Measurements from ENCODE around the gene CCL3. TPM values are rescaled to one million over a fixed set of nuclear protein-coding genes. Genes with fewer than 3 reads are reported as not detected.

The CCL3 gene
- polyA plus RNA-seq, 1 of the 3 experiments (the other 2 are of a cell fraction) = not detected

GRCh38 chr17:36048066-36048465 is 41.9 kb downstream of the CCL3 start (continued):
- TF ChIP-seq USF2 (IDR thresholded peaks at IDR 0.05; ENCODE audit: borderline replicate concordance, low read depth, low read length) = no peak
- no peak for TF ChIP-seq TEAD4 (IDR thresholded peaks at IDR 0.05; ENCODE audit: borderline replicate concordance, insufficient read depth)

Small RNAs within 50 kb of the gene (small RNA-seq; reads per million reads assigned to genes)
- gene RN7SL301P = 0 reads per million in 7 experiments

Other genes with a start within 250 kb of the CCL3 start
- not detected in 2 replicates for gene HEATR9, start 221.3 kb downstream of the CCL3 start, polyA plus RNA-seq (2012; rRNA removed)
- gene CCL5, start 209.8 kb downstream of the CCL3 start, polyA plus RNA-seq (2012; rRNA removed) = 0.23 and 0.57 TPM in 2 replicates
- gene RDM1, start 159.4 kb downstream of the CCL3 start, polyA plus RNA-seq (2012; rRNA removed) = 1.8 and 2.5 TPM in 2 replicates
- gene LYZL6, start 146.4 kb downstream of the CCL3 start, polyA plus RNA-seq (2012; rRNA removed) = not detected in 2 replicates
- gene CCL16, start 108.6 kb downstream of the CCL3 start, polyA plus RNA-seq (2012; rRNA removed) = not detected in 2 replicates
- not detected in 2 replicates for gene CCL14, start 103.4 kb downstream of the CCL3 start, polyA plus RNA-seq (2012; rRNA removed)
- not detected in 2 replicates for gene CCL15, start 88.6 kb downstream of the CCL3 start, polyA plus RNA-seq (2012; rRNA removed)
- gene CCL23, start 72.2 kb downstream of the CCL3 start, polyA plus RNA-seq (2012; rRNA removed) = not detected in 2 replicates
- not detected in 2 replicates for gene CCL18, start 25.9 kb downstream of the CCL3 start, polyA plus RNA-seq (2012; rRNA removed)
- not detected in 2 replicates for gene CCL4, start 13.7 kb upstream of the CCL3 start, polyA plus RNA-seq (2012; rRNA removed)
- 2.0 and 3.7 TPM in 2 replicates for gene TBC1D3B, start 86.5 kb upstream of the CCL3 start, polyA plus RNA-seq (2012; rRNA removed)
- not detected in 2 replicates for gene CCL3L1, start 106.6 kb upstream of the CCL3 start, polyA plus RNA-seq (2012; rRNA removed)
- not detected in 2 replicates for gene CCL4L2, start 120.9 kb upstream of the CCL3 start, polyA plus RNA-seq (2012; rRNA removed)
- 0.05 TPM in 1 of 2 replicates, not detected in the other for gene TBC1D3I, start 174.4 kb upstream of the CCL3 start, polyA plus RNA-seq (2012; rRNA removed)
- not detected in 2 replicates for gene TBC1D3G, start 233.7 kb upstream of the CCL3 start, polyA plus RNA-seq (2012; rRNA removed)

Data from SK-N-SH (cell line).